CD1c-positive myeloid dendritic cell (primary cell): Measurements from ENCODE around the gene CPNE6.

ENCODE experiments used
- DNase-seq: peaks from one replicate; pipeline ENCODE4 v3.0.0-alpha.2; 2016; ENCODE audit errors: extremely low spot score

CPNE6 gene

GRCh38 chr14:24086193-24086955 lies 15.0 kb downstream of the CPNE6 start:
- DNase-seq: no peak

- DNase-seq: no peak
These were observed 15.6 kb downstream of the CPNE6 start for GRCh38 chr14:24087004-24087403.

GRCh38 chr14:24088095-24088494 lies 16.7 kb downstream of the CPNE6 start:
- DNase-seq: no peak

DNA sequence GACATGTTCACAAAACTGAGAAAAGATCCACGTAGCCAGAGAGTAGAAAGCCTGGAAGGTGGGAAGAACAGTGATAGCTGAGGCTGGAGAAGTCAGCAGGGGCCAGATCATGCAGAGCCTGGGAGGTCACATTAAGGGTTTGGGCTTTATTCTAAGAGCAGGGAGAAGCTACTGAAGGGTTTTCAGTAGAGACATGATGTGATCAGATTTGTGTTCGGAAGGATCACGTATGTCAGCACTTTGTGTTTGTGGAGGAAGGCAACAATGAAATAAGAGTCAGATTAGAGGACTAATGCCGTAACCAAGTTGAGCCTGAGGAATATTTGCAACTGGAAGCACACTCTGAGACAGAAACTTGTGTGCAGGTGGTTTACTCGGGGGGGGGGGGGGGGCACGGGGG lies 18.5 kb downstream of the CPNE6 start:
- no peak for DNase-seq

DNA sequence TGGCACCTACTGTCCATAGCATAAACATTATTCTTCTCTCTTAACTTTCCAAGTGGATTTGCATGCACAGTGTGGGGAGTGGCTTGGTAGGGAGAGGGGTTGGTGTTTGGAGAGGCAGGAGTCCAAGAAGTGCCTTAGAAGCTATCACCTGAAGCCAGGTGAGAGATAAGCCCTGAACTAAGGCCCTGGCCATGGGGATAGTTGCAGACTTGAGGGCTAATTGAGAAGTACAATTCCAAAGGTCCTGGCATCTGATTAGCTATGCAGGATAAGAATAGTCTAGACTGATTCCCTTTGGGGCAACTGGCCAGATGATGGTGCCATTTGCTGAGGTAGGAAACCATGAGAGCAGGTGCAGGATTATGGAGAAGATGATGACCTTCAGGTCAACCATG lies 20.7 kb downstream of the CPNE6 start:
- no peak for DNase-seq

GRCh38 chr14:24092505-24093206 lies 21.3 kb downstream of the CPNE6 start:
- peak; percentile 75 for DNase-seq

GRCh38 chr14:24093207-24093900 lies 22.0 kb downstream of the CPNE6 start:
- no peak for DNase-seq

DNA sequence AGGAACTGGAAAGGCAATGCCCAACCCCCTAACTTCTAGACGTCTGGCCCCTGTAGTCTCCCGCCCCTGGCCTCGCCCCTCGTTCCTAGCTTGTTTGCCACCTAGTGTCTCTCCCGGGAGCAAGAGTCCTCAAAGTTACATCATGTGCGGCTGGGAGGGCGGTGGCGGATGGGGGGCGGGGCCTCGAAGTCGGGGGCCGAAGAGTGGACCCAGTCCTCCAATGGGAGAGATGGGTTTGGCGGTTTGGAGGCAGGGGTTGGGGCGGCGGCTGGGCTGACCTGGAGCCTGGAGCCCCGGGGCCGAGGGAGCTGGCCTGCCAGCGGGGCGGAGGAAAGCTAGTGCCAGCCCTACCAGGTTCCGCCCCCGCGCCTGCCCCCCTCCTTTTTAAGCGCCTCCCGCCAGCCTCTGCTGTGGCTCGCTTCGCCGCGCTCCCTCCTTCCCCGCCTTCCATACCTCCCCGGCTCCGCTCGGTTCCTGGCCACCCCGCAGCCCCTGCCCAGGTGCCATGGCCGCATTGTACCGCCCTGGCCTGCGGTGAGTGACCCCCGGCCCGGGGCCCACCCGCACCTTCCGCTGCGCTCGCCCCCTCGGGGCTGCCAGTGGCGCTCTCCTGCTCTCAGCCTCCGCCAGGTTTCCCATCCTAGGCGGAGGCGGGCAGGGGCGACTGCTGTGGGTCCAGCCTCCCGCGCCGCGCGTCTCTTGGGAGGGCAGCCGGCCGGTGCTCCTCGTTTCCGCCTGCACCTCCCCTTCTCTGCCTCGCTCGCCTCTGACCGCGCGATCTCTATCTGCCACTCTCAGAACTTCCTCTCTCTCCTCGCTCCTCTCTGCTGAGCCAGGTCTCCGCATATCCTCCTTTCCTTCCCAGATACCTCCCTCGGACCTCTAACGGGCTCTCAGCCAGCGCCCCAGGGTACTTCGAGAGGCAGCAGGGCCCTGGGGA lies 22.8 kb downstream of the CPNE6 start, which contains the start of gene PCK2:
Gene PCK2, plus strand, starts transcription at position 411 of the 940 bp plus-strand sequence. Its CDS starts 95 bp downstream, at position 506.
- peak; percentile 85 for DNase-seq

DNA sequence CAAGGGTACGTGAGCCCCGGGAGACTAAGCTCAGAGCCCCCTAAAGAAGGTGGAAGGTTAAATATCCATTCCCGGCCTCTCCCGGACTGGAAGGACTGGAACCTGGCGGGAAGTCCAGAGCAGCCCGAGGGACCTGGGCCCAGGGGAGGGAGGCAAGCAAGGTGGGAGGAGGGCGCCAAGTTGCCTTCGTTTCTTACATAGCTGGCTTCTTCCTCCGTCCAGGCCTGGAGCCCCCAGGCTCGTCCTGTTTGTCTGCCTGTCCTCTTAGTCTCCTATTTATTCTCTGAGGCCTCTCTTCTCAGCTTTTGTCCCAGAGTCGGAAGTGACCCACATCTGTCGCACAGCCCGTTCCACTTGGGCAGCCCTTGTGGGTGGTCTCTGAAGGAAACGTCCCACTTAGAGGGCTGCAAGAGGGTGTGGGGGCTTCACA lies 23.5 kb downstream of the CPNE6 start:
- DNase-seq: no peak

DNA sequence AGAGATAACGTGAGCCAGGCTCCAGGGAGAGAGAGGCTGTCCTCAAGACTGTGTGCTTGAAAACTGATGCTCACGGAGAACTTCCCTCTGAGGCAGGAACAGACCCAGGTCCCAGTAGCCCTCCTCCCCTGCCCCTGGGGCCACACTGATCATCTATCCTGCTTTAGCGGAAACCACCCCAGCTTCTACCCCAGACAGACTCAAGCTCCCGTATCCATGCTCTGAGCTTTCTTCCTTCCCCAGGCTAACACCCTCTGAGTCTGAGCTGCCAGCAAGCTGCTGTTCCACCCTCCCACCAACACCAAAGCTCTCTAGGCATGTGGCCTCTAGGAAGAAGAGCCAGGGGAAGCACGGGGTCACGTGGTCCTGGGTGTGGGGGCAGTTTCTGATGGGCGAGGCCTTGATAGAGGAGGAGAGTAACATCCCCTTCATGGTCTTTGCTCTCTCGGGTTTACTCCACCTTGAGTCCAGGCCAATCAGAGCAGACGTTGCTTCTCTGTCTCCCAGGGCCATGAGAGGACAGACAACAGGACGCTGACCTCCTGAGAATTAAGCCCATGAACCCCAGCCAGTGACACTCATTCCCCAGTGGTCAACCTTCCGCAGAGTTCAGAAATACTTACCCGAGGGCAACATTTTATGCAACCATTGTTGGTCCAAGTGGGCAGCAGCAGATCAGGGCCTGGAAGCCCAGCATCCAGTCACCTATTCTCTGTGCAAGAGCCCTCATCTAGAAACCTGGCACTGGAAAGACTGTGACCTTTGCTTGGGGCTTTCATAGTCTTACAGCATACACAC lies 24.1 kb downstream of the CPNE6 start:
- DNase-seq: peak; percentile 85

DNA sequence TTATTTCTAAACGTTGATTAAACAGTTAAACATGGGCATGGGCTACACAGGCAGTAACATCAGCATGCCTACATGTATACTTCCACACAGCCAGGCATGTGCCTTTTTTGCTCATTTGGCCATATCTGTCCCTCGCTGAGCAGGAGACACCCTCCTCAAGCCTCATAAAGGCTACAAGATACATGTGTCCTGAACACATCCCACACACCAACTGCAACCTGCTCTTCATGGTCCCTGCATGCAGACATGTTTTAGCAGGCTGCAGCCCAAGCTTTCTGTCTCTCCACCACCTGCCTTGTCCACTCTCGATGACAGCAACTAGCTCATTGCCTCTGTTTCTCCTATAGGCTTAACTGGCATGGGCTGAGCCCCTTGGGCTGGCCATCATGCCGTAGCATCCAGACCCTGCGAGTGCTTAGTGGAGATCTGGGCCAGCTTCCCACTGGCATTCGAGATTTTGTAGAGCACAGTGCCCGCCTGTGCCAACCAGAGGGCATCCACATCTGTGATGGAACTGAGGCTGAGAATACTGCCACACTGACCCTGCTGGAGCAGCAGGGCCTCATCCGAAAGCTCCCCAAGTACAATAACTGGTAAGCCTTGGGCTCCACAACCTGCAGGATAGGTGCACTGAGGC lies 25.3 kb downstream of the CPNE6 start:
- no peak for DNase-seq

- no peak for DNase-seq
These were observed 27.0 kb downstream of the CPNE6 start for GRCh38 chr14:24098229-24098926.

- DNase-seq: no peak
These were observed 27.8 kb downstream of the CPNE6 start for GRCh38 chr14:24098927-24099813.

DNA sequence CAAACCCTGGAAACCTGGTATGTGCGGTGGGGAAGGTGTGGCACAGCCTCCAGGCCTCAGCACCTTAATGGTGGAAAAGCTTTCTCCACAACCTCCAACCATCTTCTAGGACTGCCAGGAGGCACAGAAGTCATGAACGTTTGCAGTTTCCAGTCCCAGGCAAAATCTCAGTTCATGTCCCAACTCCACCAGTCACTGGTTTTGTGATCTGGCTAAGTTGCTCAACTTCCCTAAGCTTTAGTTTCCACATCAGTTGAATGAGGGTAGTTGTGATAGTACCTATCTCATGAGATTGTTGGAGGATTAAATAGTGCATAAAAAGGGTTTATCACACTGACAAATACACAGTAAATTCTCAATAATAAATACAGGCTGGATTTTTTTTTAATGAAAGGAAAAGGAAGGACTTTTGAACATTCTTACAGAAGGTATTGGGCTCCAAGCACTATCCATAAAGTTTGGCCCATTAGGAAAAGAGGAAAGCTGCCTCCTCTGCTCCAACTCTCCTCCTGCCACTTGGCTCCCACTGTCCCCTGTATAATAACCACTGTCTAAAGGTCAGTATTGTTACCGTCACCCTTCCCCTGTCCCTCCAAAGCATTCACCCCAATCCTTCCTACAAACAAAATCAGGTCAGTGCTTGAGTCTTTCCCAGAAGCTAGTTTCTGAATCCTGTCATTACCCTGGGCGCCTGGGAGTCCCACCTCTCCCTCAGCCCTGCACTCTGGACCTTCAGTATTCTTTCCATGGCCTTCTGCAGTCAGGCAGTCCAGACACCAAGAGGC lies 29.0 kb downstream of the CPNE6 start:
- DNase-seq: peak; percentile 10

GRCh38 chr14:24100982-24101494 lies 29.7 kb downstream of the CPNE6 start:
- no peak for DNase-seq

- DNase-seq: no peak
These were observed 31.1 kb downstream of the CPNE6 start for GRCh38 chr14:24102357-24103048.

- DNase-seq: no peak
These were observed 32.1 kb downstream of the CPNE6 start for GRCh38 chr14:24103451-24103850.
